Spleen (tissue), 11 donors: Measurements from ENCODE around the gene KCNC3. TPM values are rescaled to one million over a fixed set of nuclear protein-coding genes. Genes with fewer than 3 reads are reported as not detected.
A peak's percentile ranks its signal among the peaks of the same experiment; 100 is the strongest.
"Not testable (repeated sequence)": the region's sequence is repeated elsewhere in the genome, so short reads cannot be mapped to it uniquely, and the experiment has no call there.

Experiments
- DNase-seq: peaks from one replicate; pipeline ENCODE4 v3.0.0-alpha.2; 2020
- H3K27ac ChIP-seq, 8 donors: fragments of 200-600 bp; sonication (generic) in 7 of 8; 1 replicate in 4 of 8; 2 replicates in 4 of 8; pipeline versions ENCODE4 v1.5.0 to v1.8.0; 2016 to 2021; ENCODE audit warnings: inconsistent platforms in 4 of 8, mild to moderate bottlenecking in 4 of 8, moderate library complexity in 1 of 8
- H3K27me3 ChIP-seq, 7 donors: fragments of 200-600 bp; sonication (generic) in 6 of 7; replicated peaks in 1 of 7; 1 replicate in 4 of 7; 2 replicates in 3 of 7; pipeline versions ENCODE4 v1.5.0 to v1.8.0; 2016 to 2021; ENCODE audit warnings: inconsistent platforms in 3 of 7, mild to moderate bottlenecking in 1 of 7
- H3K36me3 ChIP-seq, 6 donors: fragments of 200-600 bp; sonication (generic) in 5 of 6; 1 replicate in 4 of 6; 2 replicates in 2 of 6; pipeline versions ENCODE4 v1.5.0 to v1.8.0; 2016 to 2021; ENCODE audit warnings: inconsistent platforms in 2 of 6
- H3K4me1 ChIP-seq, 6 donors: fragments of 200-600 bp; sonication (generic) in 5 of 6; 1 replicate in 3 of 6; 2 replicates in 3 of 6; pipeline versions ENCODE4 v1.5.0 to v1.8.0; 2016 to 2021; ENCODE audit warnings: inconsistent platforms in 3 of 6
- H3K4me3 ChIP-seq, 8 donors: fragments of 200-600 bp; sonication (generic) in 7 of 8; 1 replicate in 4 of 8; 2 replicates in 4 of 8; pipeline versions ENCODE4 v1.5.0 to v1.8.0; 2016 to 2021; ENCODE audit warnings: inconsistent platforms in 4 of 8, mild to moderate bottlenecking in 4 of 8, moderate library complexity in 2 of 8
- H3K9me3 ChIP-seq, 8 donors: fragments of 200-600 bp; sonication (generic) in 7 of 8; 1 replicate in 4 of 8; 2 replicates in 4 of 8; pipeline versions ENCODE4 v1.5.0 to v1.8.0; 2016 to 2021; ENCODE audit warnings: inconsistent platforms in 4 of 8
- POLR2A ChIP-seq, 3 donors: fragments of 450-650 bp; IDR thresholded peaks; one replicate each; pipeline ENCODE4 v1.5.1; 2017; ENCODE audit warnings: antibody characterized with exemption in 3 of 3, mild to moderate bottlenecking in 1 of 3
- POLR2AphosphoS5 ChIP-seq, 3 donors: sonication (generic); formaldehyde crosslinking; IDR thresholded peaks; one replicate each; pipeline ENCODE4 v1.5.1; 2017; ENCODE audit warnings: antibody characterized with exemption in 3 of 3
- WGBS, 5 donors: extraction: QIAGEN DNeasy Blood & Tissue Kit in 3 of 5; methylation state at CpG; one replicate each; pipeline versions ENCODE4 v1.1.5 to v1.1.7; 2013 to 2018; 5-methylcytosine and 5-hydroxymethylcytosine counted together
- intact Hi-C: fragments of 100-400 bp; cut with DNase I; formaldehyde crosslinking; loops from one replicate; pipeline ENCODE4 v1.15.0; 2023; ENCODE audit warnings: low total_unique reads
- polyA plus RNA-seq, 3 donors: library from polyadenylated mRNA; stranded (reverse); fragments of 200-250 nt; gene quantifications; one replicate each; pipeline ENCODE4 v1.2.1, GENCODE V29; 2013
- total RNA-seq, 7 donors: library from RNA; depleted of rRNA in 3 of 7; stranded (reverse); fragments of >200 nt in 3 of 7; fragmentation: NEBNext Ultra II Directional in 4 of 7; extraction: Animal tissue kit (Norgen Biotek cat#: 25700) in 4 of 7; gene quantifications; one replicate each; pipeline versions ENCODE4 v1.1.0 to v1.2.1, GENCODE V29; 2016 to 2021
- TF ChIP-seq, protein P1 (sequence below), 11 experiments: fragments of 200-600 bp in 7 of 11; fragments of 450-650 bp in 4 of 11; sonication (generic) in 4 of 11; IDR thresholded peaks in 8 of 11; conservative IDR thresholded peaks in 3 of 11; 1 replicate in 7 of 11; 2 replicates in 4 of 11; pipeline versions ENCODE4 v1.4.0 to v1.8.0; 2016 to 2021; ENCODE audit warnings: antibody characterized with exemption in 11 of 11, inconsistent platforms in 4 of 11, mild to moderate bottlenecking in 1 of 11
- donor health status: healthy with polysubstance abuse.
- donor health status: DM: no; HTN: no; CAD: no; lungs with moderate emphysema.
- donor health status: DM: no; HTN: no; CAD: no.
- donor health status: Bipolar disorder and iron deficiency.
- donor health status: healthy.
- donor health status: DM: no; HTN: no; CAD: no.
- donor health status: DM: yes; HTN: yes; CAD: no.

The KCNC3 gene
- total and polyA plus RNA-seq, 10 donors, result 0.72 to 20.8 (median 5.2) TPM

DNA sequence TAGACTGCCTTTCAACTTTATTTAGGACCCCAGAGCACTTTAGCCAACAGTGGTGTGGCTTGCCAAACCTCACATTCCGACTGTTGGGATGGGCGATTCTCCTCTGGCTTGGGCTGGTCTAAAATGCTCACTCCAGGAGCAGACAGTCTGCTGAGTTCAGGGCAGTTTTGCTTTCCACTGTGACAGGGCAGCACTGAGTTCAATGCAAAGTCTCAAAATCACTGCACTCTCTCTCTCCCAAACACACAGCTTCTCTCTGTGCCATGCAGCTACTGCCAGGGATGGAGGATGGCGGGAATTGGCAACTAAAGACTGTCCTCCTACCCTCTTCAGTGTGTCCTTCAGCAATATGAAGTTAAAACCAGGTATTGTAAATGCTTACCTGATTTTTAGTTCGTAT lies 23.1 kb upstream of the KCNC3 start:
- 58 to 86% (median 73%) methylated on average over 4 of the region's 4 CpGs for WGBS, 5 donors
- intact Hi-C loops, result no loop called here

DNA sequence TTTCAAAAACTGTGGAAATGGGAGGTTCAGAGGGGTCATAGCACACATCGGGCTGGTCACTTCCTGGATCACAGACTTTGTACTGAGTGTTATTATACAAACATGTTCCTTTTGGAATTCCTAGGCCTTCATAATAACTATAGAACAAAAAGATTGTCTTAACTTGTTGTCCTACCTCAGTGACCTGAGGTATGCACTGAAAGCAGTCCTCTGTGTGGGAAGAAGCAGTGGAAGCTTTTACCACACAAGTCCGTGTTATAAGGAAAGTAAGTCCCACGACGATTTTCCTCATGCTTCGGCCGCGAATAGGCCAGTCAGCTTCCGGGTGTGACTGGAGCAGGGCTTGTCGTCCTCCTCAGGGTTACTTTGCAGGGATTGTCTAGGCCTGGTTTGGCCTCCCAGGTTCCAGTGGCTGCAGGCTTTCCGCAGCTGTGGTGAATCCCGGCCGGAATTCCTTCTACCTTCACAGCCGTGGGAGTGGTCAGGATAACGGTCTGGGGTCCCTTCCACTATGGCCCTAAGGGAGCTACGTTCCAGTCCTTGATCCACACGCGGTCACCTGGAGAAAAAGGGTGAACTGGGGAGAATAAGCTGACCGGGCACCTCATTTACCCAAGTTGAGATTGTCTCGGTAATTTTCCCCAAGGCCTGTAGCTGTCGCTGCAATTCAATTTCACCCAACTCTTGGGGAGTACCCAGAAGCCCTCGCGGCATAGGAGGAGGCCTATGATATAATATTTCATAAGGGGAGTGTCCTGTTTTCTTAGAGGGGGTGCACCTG lies 20.3 kb upstream of the KCNC3 start:
- 67 to 74% (median 70%) methylated on average over 17 to 22 of the region's 22 CpGs for WGBS, 5 donors
- Histone ChIP-seq H3K27ac (peak overlapping the region in 4 of 8 donors; percentile 20 to 57 (median 26)), H3K9me3 (peaks cover 0 to 12% (median 6%) of the 10 kb centered on the region in 8 donors), H3K4me1 (peaks cover 3 to 66% (median 36%) of the 10 kb centered on the region in 6 donors), H3K27me3 (no peaks in the 10 kb centered on the region), H3K4me3 (no peak overlapping the region), H3K36me3 (no peaks in the 10 kb centered on the region)
- DNase-seq, result no peak
- TF ChIP-seq, protein P1, sequence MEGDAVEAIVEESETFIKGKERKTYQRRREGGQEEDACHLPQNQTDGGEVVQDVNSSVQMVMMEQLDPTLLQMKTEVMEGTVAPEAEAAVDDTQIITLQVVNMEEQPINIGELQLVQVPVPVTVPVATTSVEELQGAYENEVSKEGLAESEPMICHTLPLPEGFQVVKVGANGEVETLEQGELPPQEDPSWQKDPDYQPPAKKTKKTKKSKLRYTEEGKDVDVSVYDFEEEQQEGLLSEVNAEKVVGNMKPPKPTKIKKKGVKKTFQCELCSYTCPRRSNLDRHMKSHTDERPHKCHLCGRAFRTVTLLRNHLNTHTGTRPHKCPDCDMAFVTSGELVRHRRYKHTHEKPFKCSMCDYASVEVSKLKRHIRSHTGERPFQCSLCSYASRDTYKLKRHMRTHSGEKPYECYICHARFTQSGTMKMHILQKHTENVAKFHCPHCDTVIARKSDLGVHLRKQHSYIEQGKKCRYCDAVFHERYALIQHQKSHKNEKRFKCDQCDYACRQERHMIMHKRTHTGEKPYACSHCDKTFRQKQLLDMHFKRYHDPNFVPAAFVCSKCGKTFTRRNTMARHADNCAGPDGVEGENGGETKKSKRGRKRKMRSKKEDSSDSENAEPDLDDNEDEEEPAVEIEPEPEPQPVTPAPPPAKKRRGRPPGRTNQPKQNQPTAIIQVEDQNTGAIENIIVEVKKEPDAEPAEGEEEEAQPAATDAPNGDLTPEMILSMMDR (IDR thresholded peaks at IDR 0.05 in 8 of 11, conservative IDR thresholded peaks at IDR 0.05 in 3 of 11), result no peak
- no peak for TF ChIP-seq POLR2AphosphoS5 (IDR thresholded peaks at IDR 0.05)
- TF ChIP-seq POLR2A (IDR thresholded peaks at IDR 0.05), result no peak
- intact Hi-C loops, result no loop called here

More for the DNA sequence above, 23.1 kb upstream of the KCNC3 start:
- no peaks in the 10 kb centered on the region for H3K36me3 ChIP-seq
- no peaks in the 10 kb centered on the region for H3K27me3 ChIP-seq
- no peak overlapping the region for H3K4me3 ChIP-seq
- no peaks in the 10 kb centered on the region for H3K9me3 ChIP-seq
- TF ChIP-seq POLR2AphosphoS5 (IDR thresholded peaks at IDR 0.05) (no peak), POLR2A (IDR thresholded peaks at IDR 0.05) (no peak)
- TF ChIP-seq, protein P1 (IDR thresholded peaks at IDR 0.05 in 8 of 11, conservative IDR thresholded peaks at IDR 0.05 in 3 of 11), result no peak
- H3K27ac ChIP-seq, result no peak overlapping the region
- no peak for DNase-seq
- peaks cover 3 to 47% (median 20%) of the 10 kb centered on the region in 6 donors for H3K4me1 ChIP-seq

DNA sequence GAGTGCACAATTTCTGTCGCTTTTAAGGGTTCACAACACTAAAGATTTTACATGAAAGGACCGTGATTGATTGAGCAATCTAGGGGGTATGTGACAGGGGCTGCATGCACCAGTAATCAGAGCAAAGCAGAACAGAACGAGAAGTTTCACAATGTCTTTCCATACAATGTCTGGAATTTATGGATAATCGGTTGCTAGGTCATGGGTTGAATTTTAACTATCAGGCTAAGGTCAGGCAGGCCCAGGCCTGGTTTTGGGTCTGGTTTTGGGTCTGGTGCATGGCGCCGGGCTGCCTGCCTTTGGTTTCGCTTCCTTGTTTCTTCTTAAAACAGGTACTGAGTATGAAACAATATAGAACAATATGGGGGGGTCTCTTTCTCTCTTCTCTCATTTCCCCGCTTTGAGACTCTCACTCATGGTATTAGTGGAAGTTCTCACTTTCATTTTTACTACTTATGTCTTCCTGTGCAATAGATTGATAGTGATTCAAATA lies 18.0 kb upstream of the KCNC3 start:
- Histone ChIP-seq H3K4me1 (peaks cover 3 to 88% (median 37%) of the 10 kb centered on the region in 6 donors), H3K27ac (peak overlapping the region in 7 of 8 donors; percentile 10 to 80 (median 77)), H3K9me3 (peaks cover 0 to 16% (median 7%) of the 10 kb centered on the region in 8 donors), H3K4me3 (peak overlapping the region in 1 of 8 donors; percentile 2)
- peak in 1 of 3 donors; percentile 23 for TF ChIP-seq POLR2AphosphoS5 (IDR thresholded peaks at IDR 0.05)
- intact Hi-C loops, H3K36me3 ChIP-seq, H3K27me3 ChIP-seq: not testable (repeated sequence)
- 52 to 66% (median 55%) methylated on average over 8 of the region's 8 CpGs for WGBS, 5 donors
- peak; percentile 88 for DNase-seq

DNA sequence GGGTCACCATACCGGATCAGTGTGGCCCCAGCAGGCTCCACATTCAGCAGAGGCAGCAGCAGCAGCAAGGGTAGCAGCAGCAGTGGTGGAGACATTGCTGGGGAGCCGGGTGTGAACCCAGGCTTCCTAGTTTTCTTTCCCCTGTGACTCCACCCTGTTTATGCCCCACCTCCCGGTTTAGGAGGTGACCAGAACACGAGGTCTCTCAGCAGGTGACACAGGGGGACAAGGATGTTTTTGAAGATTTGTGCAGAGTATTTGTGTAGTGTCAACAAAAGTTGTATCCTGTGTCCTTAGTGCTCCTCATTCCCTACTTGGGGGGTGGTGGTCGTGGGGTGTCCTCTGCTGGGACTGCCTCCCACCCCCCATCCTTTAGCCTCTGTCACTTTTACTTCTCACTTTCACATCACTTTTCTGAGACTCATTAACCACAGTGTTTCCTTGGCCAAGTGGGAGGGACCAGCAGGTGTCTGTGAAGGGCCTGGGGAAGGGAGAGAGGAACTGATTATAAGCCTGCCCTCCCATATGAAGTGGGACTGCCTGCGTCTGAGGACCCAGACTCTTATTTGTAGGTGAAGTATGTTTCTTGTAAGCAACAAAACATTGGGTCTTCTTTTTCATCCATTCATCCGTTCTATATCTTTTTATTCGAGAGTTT lies 15.6 kb upstream of the KCNC3 start:
- H3K36me3 ChIP-seq, result no peaks in the 10 kb centered on the region
- H3K9me3 ChIP-seq, result peaks cover 0 to 16% (median 7%) of the 10 kb centered on the region in 8 donors
- no peaks in the 10 kb centered on the region for H3K27me3 ChIP-seq
- peak; percentile 84 for DNase-seq
- H3K4me1 ChIP-seq, result peaks cover 6 to 98% (median 60%) of the 10 kb centered on the region in 6 donors
- intact Hi-C loops, result no loop called here
- H3K27ac ChIP-seq, result peak overlapping the region in 6 of 8 donors; percentile 20 to 80 (median 76)
- TF ChIP-seq POLR2A (IDR thresholded peaks at IDR 0.05) (peak in 2 of 3 donors; percentile 24 to 62), POLR2AphosphoS5 (IDR thresholded peaks at IDR 0.05) (peak; percentile 44 to 88 (median 81))
- TF ChIP-seq, protein P1 (IDR thresholded peaks at IDR 0.05 in 8 of 11, conservative IDR thresholded peaks at IDR 0.05 in 3 of 11), result no peak
- 49 to 59% (median 51%) methylated on average over 8 of the region's 8 CpGs for WGBS, 5 donors
- H3K4me3 ChIP-seq, result peak overlapping the region; percentile 25 to 65 (median 48)
